Nucleus accumbens (tissue), 56 donors: Measurements from ENCODE around the gene RHOG.
A peak's percentile ranks its signal among the peaks of the same experiment; 100 is the strongest.
"Not testable (repeated sequence)": the region's sequence is repeated elsewhere in the genome, so short reads cannot be mapped to it uniquely, and the experiment has no call there.

Experiments used
- DNase-seq, 56 donors: peaks; one replicate each; lab custom pipeline; 2025; lab: John Stamatoyannopoulos, UW

The RHOG gene

GRCh38 chr11:3840870-3841425 lies at the start of gene RHOG:
Gene RHOG (minus strand): TSS chr11:3840959. CDS start chr11:3828138, 12,821 bp downstream.
- DNase-seq = peak in 49 of 56 donors; percentile 50 to 94 (median 78)

DNA sequence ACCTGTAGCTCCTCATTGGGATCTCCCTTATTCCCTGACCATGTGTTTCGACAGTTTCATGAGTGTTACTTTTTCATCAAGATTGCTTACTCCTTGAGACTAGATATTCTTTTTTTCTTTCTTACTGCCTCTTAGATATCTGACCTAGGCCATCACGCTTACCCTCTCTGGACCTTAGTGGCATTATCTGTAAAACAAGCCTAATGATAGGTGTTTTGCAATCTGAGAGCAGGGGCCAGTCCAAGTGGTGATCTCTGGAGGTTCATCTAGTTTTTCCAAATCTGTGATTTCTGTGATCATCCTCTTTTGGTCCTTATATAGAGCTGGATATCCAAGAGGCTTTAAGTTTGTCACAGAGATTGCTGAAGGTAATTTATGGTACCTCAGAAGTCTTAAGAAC lies 49.3 kb upstream of the RHOG start:
- no peak for DNase-seq

DNA sequence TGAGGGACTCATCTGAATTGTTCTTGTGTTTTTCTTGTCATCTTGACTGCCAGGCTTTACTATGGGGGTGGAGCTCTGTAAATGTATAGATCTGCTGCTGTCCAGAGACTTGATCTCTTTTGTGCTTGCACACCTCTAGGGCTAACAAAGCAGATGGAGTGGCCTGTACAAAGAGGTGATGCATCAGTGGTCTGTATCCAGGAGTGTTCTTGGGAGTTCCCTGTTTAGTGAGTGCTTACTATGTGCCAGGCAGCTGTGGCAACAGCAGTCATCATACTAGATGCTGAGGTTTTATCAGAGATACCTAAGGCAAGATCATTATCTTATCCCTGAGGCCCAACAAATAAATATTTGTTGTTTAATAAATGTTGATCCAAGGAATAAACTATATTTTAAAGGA lies 48.1 kb upstream of the RHOG start:
- no peak for DNase-seq

DNA sequence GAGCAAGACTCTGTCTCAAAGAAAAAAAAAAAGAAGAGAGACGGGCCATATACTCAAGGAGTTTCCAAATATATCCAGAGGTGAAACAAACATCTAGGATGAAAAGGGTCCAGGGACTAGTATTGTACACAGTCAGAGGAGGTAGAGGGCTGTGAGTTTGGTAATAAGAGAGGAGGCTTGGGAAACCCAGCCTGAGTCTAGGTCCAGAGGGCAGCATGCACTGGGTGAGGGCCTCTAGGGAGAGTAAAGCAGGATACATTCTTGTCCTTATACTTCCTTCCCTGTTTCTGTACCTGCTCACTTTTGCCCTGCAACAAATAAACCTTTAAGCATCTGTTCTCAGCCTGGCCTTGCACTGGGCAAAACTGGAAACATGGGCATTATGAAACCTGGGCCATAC lies 46.2 kb upstream of the RHOG start:
- no peak for DNase-seq

- DNase-seq = no peak
These were observed 45.1 kb upstream of the RHOG start for GRCh38 chr11:3885855-3886254.

DNA sequence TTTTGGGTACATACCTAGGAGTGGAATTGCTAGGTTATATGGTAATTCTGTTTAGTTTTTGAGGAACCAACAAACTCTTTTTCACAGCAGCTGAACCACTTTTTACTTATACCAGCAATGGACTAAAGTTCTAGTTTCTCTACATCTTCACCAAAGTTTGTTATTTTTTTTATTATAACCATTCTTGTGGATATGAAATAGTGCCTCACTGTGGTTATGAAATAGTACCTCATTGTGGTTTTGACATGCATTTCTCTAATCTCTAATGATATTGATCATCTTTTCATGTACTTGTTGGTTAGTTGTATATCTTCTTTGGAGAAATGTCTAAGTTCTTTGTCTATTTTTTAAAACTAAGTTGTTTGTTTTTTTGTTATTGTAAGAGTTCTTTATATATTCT lies 41.9 kb upstream of the RHOG start:
- DNase-seq = no peak

DNA sequence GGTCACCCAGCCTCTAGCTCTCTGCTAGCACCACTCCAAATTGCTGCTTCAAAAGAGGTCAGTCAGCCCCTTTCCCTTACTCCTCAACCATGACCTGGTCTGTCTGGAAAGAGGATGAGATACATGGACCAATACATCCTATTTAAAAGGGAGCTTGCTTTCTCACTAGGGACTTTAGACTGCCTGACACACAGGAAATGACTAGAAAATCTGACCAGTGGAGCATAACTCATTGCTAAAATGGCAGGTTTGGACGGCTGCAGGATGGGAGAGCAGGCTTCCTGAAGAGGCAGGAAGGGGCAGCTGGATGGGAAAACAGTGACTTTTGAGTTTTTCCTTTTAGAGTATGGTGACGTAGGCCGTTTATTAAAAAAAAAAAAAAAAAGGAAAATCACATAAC lies 40.0 kb upstream of the RHOG start:
- no peak for DNase-seq

DNA sequence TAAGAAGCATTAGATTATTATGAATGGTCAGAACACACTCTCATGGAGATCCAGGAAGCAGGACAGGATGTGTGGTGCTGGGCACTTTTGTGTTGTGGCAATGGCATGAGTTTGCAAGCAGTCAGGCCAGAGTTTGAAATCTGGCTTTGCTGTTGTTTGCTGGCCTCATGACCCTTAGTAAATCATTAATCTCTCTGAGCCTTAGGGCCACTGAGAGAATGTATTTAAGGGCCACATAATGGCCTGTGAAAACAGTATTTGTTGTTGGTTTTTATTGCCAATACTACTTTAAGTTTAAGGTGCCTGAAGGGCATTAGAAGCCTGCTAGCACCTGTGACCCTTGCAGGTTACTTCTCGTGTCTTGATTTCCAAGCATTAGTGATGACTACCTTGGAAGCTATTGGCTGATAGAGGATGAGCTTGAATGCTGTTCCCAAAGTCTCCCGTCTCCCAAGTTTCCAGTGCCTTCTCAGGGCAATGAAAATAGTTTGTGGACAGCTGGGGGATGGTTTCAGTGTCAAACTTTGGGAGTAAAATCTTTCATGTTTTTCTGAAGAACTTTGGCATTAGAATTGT lies 39.3 kb upstream of the RHOG start:
- no peak for DNase-seq

- DNase-seq = no peak
These were observed 38.6 kb upstream of the RHOG start for GRCh38 chr11:3879216-3879966.

GRCh38 chr11:3878258-3878584 lies 37.5 kb upstream of the RHOG start:
- DNase-seq = no peak

DNA sequence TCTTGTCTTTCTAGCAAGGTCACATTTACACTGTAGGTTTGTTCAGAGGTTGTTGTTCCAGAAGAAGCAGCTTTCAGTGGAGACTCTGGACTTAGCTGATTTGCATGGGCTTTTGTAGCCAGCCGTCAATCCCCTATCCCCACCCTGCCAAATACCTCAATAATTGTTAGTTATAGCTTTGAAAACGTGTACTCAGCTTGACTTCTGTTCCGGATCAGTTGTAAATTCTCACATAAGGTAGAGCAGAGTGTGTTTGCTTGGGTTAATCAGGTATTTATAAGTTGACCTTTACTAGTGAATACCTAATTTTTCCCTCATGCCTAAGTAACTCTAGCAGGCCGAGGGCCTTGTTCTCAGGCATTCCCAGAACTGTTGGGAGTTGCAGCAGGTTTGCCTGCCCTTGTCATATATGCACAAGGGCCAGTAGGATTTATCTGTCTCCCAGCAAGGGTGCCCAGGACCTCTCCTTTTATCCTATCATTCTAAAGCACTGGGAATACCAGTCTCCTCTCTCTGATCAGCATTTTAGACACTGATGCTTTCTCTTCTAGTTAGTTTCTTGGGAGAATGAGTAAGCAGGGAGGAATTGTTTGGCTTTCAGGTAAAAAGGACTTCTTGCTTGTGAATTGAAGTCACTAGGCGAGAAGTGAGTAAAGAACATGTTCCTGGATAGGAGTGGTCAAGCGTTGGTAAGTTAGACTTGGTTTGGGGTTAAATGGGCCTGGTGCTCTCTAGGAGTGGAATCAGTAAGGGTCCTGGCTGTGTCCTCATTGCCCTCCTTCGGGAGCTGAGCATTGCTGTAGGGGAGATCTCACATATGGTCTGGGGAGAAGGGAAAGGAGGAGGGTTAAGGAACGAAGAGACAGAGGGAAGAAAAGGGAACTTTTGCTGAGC lies 36.9 kb upstream of the RHOG start:
- DNase-seq = no peak

DNA sequence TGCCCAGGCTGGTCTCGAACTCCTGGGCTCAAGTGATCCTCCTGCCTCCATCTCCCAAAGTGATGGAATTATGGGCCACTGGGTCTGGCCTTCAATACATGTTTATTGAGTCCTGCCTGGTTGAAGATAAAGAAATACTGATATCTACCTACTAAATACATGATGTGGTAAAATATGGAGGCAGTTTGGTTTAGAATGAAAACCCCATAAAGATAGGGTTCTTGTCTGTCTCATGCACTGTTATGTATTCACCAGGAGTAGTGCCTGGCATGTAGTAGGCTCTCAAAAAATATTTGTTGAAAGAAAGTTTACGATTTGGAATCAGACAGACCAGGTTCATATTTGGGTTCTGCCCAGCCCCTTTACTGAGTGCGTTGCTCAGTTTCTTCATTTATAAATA lies 35.9 kb upstream of the RHOG start:
- no peak for DNase-seq

- DNase-seq = no peak
These were observed 33.1 kb upstream of the RHOG start for GRCh38 chr11:3873712-3874349.

DNA sequence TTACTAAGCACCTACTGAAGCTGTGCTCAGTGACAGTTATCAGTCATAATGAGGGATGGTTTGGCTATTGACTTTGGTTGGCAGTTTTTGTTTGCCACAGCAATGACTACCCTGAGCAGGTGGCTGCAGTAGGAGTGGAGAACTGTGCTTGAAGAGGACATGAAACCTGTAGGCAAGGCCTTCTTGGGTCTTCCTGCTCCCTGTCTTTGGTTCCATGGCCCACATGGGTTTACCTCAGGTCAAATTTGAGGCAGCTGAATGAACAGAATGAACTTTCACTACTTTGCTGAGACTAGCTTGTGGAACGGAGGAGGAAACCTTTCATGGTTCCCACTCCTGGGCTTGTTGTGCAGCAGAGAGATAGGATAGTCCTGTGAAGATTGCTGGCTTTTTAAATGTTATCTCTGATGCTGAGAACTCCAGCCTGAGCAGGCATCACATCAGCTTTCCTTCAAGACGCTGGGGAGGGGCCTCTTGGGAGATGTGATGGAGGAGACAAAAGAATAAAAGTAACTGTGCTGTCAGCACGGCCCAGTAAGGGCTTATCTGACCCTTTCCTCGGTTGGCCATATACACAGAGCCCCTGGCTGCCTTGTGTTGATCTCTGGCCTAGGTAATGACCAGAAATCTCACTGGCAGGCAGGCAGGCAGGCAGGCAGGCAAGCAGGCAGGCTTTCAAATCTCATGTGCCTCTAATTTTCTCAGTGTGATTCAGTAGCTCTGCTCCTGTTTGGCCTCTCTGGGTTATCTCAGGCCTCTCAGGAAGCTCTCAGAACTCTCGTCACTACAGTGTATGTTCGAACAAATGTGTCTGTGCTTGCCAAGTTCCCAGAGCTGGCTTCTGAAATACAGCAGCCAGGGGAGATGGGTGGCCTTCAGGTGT lies 26.7 kb upstream of the RHOG start:
- DNase-seq = no peak

DNA sequence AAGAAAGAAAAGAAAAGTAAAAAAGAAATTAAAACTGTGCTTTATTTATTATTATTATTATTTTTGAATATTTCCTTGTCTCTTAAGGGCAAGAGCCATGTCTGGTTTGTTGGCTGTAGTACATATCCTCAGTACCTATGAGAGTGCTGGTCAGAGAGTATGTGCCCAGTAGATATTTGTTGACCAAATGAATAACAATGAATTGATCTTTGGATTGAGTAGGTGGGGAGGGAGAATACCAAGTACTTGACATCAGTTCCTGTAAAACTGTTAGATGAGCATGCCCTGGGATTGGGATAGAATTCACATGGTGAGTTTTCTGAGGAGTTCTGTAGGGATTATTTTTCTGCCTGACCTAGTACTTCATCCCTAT lies 26.1 kb upstream of the RHOG start:
- DNase-seq = no peak

GRCh38 chr11:3866206-3866605 lies 25.4 kb upstream of the RHOG start:
- DNase-seq = no peak

DNA sequence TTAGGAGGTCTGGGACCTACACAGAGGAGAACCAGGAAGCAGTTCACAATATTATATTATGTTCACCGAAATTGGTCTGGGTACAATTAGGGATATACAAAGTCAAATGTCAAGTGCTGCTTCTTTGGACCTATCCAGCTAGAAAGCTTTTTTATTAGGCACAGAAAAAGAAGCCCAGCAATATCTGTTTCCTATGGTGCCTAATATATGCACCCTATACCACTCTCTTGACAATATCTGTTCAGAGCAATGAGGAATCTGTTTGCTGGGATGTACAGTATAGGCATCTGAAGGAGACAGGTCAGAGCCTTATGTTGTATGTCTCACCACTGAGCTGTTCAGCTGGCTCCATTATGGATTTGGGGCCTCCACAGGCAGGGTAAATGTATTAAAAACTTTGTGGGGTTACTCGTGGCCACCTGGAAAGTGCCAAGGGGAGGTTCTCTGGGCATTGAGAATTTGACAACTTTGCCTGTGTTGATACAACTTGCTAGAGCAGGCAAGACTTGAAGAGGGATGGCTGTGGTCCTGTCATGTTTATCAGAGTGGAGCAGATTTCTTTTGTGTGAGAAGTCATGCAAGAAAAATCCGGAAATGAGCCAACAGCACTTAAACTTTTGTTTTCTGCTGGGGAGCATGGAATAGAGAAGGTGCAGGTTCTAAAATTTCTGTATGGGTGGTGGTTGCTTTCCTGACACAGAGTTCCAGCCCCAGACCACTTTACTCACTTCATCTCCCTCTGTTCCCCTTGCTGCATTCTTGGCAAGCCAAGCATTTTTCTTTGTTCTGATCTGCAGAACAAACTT lies 24.8 kb upstream of the RHOG start:
- no peak for DNase-seq

DNA sequence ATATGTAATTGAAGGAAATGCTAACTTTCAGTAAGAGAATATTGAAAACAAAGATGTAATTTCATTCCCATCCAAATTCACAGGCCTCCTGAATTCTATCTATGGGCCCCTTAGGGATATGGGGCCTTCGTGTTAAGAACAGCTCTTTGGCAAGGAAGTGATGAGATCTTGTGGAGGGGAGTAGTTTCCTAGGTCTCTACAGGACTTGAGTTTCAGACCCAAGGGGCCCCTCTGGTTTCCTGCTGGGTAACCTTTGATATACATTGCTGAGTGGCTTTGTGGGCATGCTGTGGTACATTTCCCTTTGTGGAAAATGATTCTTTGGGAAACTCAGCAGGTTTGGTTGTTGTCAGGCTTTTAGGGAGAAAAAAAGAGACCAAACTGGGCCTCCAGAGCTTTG lies 20.9 kb upstream of the RHOG start:
- DNase-seq = no peak

DNA sequence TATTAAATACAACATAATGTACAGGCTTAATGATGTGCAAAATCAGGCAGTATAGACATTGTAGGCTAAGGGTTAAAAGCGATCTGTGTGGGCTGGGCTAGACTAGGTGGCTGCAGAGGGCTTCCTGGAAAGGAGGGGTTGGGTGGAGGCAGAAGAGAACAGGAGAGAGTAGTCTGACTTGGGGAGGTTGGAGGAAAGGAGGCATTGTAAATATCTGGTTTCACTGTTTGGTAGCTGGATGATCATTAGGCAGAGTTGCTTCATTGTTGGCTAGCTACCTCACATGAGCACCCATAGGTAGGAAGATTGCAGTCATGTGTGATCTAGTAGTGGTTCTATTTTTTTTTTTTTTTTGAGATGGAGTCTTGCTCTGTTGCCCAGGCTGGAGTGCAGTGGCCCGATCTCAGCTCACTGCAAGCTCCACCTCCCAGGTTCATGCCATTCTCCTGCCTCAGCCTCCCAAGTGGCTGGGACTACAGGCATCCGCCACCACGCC lies 20.2 kb upstream of the RHOG start:
- not testable (repeated sequence) for DNase-seq
